Regular cardiac myocyte (primary cell): ENCODE measurements around the gene NINL. TPM values are rescaled to one million over a fixed set of nuclear protein-coding genes. Genes with fewer than 3 reads are reported as not detected.

Experiments used
- total RNA-seq: library from RNA; depleted of rRNA; stranded (reverse); fragments of >200 nt; gene quantifications from 2 replicates; pipeline ENCODE4 v1.2.3, GENCODE V29; 2014

The NINL gene
- 3.1 and 10.1 TPM in 2 replicates for total RNA-seq

GRCh38 chr20:25584905-25585704 lies at the start of gene NINL:
NINL (minus strand) TSS chr20:25585531; CDS start chr20:25526587, 58,944 bp downstream.

GRCh38 chr20:25623736-25624499 lies 38.6 kb upstream of the NINL start, which contains the start of gene NANP:
NANP (minus strand) TSS chr20:25624014; CDS start chr20:25623948, 66 bp downstream.

DNA sequence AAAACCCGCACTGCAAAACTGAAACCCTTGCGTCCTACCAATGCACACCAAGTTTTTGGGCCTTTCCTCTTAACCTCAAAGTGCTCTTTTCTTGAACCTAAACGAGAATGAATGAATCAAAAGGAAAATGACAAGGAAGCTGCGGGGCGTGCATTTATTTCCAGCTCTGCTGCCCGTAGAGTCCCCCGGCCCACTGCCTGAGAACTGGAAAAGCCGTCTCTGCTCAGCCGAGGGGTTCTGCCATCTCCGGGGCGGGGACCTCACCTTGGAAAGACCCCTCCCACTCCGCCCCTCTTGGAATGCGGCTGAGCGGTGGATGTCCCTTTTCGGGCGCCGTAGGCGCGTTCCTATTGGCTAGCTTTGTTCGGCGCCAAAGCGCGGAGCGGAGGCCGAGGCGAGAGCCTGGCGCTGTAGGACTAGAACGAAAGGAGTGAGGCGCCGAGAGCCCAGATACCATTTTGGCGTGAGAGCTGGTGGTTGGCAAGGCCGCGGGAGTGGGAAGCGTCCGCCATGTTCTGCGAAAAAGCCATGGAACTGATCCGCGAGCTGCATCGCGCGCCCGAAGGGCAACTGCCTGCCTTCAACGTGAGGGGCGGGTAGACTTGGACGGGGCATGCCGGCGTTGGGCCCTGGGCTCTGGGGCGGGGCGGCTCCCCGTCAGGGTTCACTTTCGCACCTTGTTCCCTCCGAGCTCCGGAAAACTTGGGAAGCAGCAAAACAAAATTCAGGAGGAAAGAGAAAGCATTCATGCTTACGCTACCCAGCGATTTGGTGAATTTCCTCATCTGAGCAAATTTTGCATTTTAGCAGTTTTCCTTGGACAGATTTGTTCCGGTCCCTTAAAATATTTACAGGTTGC lies 177.8 kb downstream of the NINL start, which contains the start of gene GINS1:
Gene GINS1 (plus strand): TSS at position 363 of the 859 bp plus-strand sequence. CDS start 148 bp downstream, at position 511.

Other genes with a start within 250 kb of the NINL start
- gene ABHD12, start 194.7 kb downstream of the NINL start, total RNA-seq = 58.9 and 61.4 TPM in 2 replicates
- 3.1 and 29.3 TPM in 2 replicates for gene GINS1, start 177.9 kb downstream of the NINL start, total RNA-seq
- gene NANP, start 38.5 kb upstream of the NINL start, total RNA-seq = 8.7 and 11.9 TPM in 2 replicates
- gene ZNF337, start 111.3 kb upstream of the NINL start, total RNA-seq = 15.7 and 25.7 TPM in 2 replicates